ENCODE results near the gene CARHSP1.

Gene CARHSP1

DNA sequence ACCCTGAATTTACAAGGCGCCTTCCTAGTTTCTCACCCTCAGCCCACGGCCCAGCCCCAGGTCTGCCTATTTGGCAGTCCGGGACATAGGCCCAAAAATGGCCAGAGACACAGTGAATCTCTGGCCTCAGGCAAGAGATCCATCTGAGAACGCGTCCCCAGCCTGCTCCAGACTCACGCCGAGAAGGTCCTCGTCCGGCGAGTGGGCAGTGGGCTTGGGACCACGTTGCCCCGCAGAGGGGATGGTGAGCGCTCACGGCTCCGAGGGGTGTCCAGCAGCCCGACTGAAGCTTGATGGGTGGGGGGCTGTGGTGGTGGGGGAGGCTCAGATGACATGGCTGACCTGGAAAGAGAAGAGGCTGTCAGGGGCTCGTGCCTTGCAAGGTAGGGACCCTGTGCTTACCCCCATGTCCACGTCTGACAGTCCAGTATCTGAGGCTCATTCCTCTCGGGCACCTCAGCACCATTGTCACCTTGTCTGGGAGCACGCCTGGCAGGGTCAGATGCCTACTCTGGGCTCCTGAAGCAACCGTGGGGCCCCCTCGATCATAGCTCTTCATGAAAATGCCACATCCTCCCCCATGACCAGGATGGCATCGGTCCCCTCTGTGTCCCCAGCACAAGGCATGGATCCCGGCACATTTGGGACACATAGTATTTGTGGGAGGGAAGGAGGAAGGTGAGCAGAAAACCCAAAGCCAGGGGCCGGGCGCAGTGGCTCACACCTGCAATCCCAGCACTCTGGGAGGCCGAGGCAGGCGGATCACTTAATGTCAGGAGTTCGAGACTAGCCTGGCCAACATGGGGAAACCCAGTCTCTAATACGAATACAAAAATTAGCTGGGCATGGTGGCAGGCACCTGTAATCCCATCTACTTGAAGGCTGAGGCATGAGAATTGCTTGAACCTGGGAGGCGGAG lies 9.6 kb downstream of the CARHSP1 start:
- TF ChIP-seq, protein P1, sequence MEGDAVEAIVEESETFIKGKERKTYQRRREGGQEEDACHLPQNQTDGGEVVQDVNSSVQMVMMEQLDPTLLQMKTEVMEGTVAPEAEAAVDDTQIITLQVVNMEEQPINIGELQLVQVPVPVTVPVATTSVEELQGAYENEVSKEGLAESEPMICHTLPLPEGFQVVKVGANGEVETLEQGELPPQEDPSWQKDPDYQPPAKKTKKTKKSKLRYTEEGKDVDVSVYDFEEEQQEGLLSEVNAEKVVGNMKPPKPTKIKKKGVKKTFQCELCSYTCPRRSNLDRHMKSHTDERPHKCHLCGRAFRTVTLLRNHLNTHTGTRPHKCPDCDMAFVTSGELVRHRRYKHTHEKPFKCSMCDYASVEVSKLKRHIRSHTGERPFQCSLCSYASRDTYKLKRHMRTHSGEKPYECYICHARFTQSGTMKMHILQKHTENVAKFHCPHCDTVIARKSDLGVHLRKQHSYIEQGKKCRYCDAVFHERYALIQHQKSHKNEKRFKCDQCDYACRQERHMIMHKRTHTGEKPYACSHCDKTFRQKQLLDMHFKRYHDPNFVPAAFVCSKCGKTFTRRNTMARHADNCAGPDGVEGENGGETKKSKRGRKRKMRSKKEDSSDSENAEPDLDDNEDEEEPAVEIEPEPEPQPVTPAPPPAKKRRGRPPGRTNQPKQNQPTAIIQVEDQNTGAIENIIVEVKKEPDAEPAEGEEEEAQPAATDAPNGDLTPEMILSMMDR (IDR thresholded peaks at IDR 0.05; ENCODE audit: borderline replicate concordance, insufficient read depth, low read depth, low read length), result no peak
- no peak overlapping the region for H3K4me3 ChIP-seq (ENCODE audit: low read depth, low read length)

DNA sequence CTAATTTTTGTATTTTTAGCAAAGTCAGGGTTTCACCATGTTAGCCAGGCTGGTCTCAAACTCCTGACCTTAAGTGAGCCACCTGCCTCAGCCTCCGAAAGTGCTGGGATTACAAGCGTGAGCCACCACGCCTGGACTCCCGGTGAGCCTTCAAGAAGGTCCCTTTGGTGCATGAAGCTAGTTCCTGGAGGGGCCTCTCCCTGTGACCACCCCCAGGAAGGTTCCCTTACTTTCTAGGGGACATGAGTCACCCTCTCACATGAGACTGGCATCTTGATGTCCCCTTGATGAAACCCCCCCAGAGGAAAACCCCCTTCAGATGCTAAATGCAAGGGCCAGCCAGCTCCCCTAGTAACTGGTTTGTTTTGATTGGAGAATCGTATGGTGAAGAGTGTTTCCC lies 12.8 kb downstream of the CARHSP1 start:
- no peak overlapping the region for H3K4me3 ChIP-seq (ENCODE audit: low read depth, low read length)
- TF ChIP-seq, protein P1 (IDR thresholded peaks at IDR 0.05; ENCODE audit: borderline replicate concordance, insufficient read depth, low read depth, low read length), result no peak

DNA sequence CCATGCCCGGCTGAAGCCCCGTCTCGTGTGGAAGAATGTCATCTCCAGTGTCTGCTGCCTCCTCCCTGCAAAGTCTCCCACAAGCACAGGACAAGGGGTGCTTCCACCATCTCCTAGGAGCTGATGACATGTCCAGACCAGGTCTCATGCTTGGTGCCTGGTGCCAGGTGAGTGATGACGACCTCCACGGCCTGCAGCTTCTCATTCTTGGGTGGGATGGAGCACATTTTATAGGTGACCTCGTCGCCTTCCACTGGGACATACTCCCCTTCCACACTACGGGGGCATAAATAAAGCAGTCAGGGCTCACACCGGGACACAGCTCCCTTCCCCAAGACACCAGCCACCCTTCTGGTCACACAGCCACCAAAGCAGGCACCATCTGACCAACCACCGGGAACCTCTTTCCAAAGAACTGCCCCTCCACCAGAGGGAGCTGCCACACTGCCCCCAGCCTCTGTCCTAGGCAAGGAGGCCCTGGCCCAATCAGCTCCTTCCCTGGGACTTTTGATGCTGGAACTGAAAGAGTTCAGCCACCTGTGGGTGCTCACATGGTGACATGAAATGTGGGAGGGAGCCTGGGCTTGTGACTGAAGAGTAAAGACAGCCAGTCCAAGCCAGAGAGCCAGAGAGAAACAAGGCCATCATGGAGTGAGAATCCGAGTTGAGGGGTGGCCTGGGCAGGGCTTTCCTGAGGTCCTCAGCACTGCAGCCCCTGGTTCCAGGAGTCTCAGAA lies 13.6 kb downstream of the CARHSP1 start:
- H3K4me3 ChIP-seq (ENCODE audit: low read depth, low read length), result no peak overlapping the region
- TF ChIP-seq, protein P1 (IDR thresholded peaks at IDR 0.05; ENCODE audit: borderline replicate concordance, insufficient read depth, low read depth, low read length), result 0 out of 2 replicates have a peak, but pooled peaks have one; percentile 22

GRCh38 chr16:8854298-8854948 lies 14.4 kb downstream of the CARHSP1 start:
- TF ChIP-seq, protein P1 (IDR thresholded peaks at IDR 0.05; ENCODE audit: borderline replicate concordance, insufficient read depth, low read depth, low read length), result no peak
- H3K4me3 ChIP-seq (ENCODE audit: low read depth, low read length), result no peak overlapping the region

DNA sequence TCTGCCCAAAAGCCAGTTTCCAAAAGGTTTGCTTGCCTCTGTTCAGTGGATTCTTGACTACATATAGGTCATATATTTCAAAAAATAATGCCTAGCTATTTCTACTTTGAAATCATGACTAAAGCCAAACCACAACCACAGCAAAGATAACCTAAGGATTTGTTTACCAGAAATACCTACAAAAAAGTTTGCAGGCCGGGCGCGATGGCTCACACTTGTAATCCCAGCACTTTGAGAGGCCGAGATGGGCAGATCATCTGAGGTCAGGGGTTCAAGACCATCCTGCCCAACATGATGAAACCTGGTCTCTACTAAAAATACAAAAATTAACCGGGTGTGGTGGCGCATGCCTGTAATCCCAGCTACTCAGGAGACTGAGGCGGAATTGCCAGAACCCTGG lies 15.2 kb downstream of the CARHSP1 start:
- H3K4me3 ChIP-seq (ENCODE audit: low read depth, low read length), result no peak overlapping the region
- TF ChIP-seq, protein P1 (IDR thresholded peaks at IDR 0.05; ENCODE audit: borderline replicate concordance, insufficient read depth, low read depth, low read length), result no peak

DNA sequence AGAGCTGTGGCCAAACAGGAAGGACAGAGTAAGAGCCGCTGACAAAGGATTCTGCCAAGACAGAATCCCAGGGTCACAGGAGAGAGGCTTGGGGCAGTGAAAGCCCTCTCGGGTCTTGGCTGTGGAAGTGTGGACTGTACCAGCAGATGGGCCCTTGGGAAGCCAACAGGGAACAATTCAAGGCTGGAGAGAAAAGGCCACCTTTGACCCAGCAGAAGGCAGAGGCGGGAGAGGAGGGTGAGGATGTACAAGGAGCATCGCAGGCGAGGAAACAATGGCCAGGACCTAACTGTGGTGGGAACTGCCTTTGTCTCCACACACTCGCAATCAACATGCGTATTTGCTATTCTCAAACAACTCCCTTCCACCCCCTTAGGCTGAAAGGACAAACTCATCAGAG lies 15.7 kb downstream of the CARHSP1 start:
- TF ChIP-seq, protein P1 (IDR thresholded peaks at IDR 0.05; ENCODE audit: borderline replicate concordance, insufficient read depth, low read depth, low read length), result no peak
- no peak overlapping the region for H3K4me3 ChIP-seq (ENCODE audit: low read depth, low read length)

All from GM12875 (cell line).